Endothelial cell of umbilical vein (primary cell): ENCODE data around the gene CHCHD10. TPM values are rescaled to one million over a fixed set of nuclear protein-coding genes. Genes with fewer than 3 reads are reported as not detected.

ENCODE experiments used
- BruUV-seq: library from RNA; stranded (reverse); fragments of 400-500 nt; replicated peaks from 2 replicates; lab custom pipeline; 2021; lab: Mats Ljungman, UMichigan
- CTCF ChIA-PET: fragments of 300-600, 350-600 bp; sonication (Branson Sonifier 250); formaldehyde crosslinking; loops from one replicate; lab custom pipeline; 2021; ENCODE audit warnings: antibody characterized with exemption, inconsistent platforms; lab: Charles Lee
- POLR2A ChIA-PET: fragments of 300-600, 350-600 bp; sonication (Branson Sonifier 250); formaldehyde crosslinking; loops from one replicate; lab custom pipeline; 2021; ENCODE audit warnings: antibody characterized with exemption, inconsistent platforms; lab: Charles Lee
- DNase-seq: peaks from one replicate; pipeline ENCODE4 v3.0.0-alpha.2; 2011; ENCODE audit warnings: low read depth, low spot score
- FAIRE-seq: peaks from 2 replicates; lab custom pipeline; 2011; peaks lifted over from hg19 to GRCh38; lab: Jason Lieb, UNC
- H2AFZ ChIP-seq: 2 replicates; pipeline ENCODE4 v1.6.0; 2012; ENCODE audit warnings: low read depth, low read length, control low read depth, inconsistent platforms
- H3K27ac ChIP-seq: 2 replicates; pipeline ENCODE4 v1.5.1; 2011; ENCODE audit warnings: low read depth, mild to moderate bottlenecking, control low read depth, low read length, moderate library complexity; ENCODE audit not compliant: insufficient read depth
- H3K27me3 ChIP-seq, 2 experiments: 2 replicates each; pipeline versions ENCODE4 v1.6.0 to v1.6.1; 2011; ENCODE audit warnings: low read length in 2 of 2, mixed read lengths in 1 of 2; ENCODE audit not compliant: control insufficient read depth in 2 of 2, insufficient read depth in 2 of 2
- H3K36me3 ChIP-seq, 2 experiments: 2 replicates in 1 of 2; 3 replicates in 1 of 2; pipeline ENCODE4 v1.5.1; 2011; ENCODE audit warnings: low read length in 2 of 2, mild to moderate bottlenecking in 1 of 2, moderate library complexity in 1 of 2; ENCODE audit not compliant: control insufficient read depth in 2 of 2, insufficient read depth in 2 of 2; ENCODE audit errors: extremely low read depth in 1 of 2
- H3K4me1 ChIP-seq: 3 replicates; pipeline ENCODE4 v1.5.1; 2011; ENCODE audit warnings: mild to moderate bottlenecking, low read length; ENCODE audit not compliant: control insufficient read depth, insufficient read depth; ENCODE audit errors: extremely low read depth
- H3K4me2 ChIP-seq: 2 replicates; pipeline ENCODE4 v1.6.1; 2011; ENCODE audit warnings: low read length, control low read depth, mixed read lengths; ENCODE audit not compliant: insufficient read depth
- H3K4me3 ChIP-seq, 3 experiments: fragments of 200-600 bp in 1 of 3; sonication (generic), shearing (Covaris generic) in 1 of 3; replicated peaks in 1 of 3; 2 replicates each; pipeline ENCODE4 v1.5.1; 2011 to 2016; ENCODE audit warnings: control low read depth in 3 of 3, low read length in 3 of 3, mild to moderate bottlenecking in 2 of 3, inconsistent platforms in 1 of 3, low read depth in 1 of 3, moderate library complexity in 1 of 3; ENCODE audit not compliant: insufficient read depth in 1 of 3
- H3K79me2 ChIP-seq: 2 replicates; pipeline ENCODE4 v1.6.0; 2012; ENCODE audit warnings: low read length, inconsistent platforms; ENCODE audit not compliant: control insufficient read depth, insufficient read depth
- H3K9ac ChIP-seq: replicated peaks from 2 replicates; pipeline ENCODE3; 2011; ENCODE audit warnings: low read length, control low read depth; ENCODE audit not compliant: insufficient read depth; ENCODE audit errors: extremely low read depth
- H3K9me1 ChIP-seq: replicated peaks from 3 replicates; pipeline ENCODE4 v1.6.0; 2011; ENCODE audit warnings: mild to moderate bottlenecking, low read length; ENCODE audit not compliant: control insufficient read depth, insufficient read depth; ENCODE audit errors: extremely low read depth
- H3K9me3 ChIP-seq: replicated peaks from 2 replicates; pipeline ENCODE4 v1.5.1; 2012; ENCODE audit warnings: low read length, inconsistent platforms; ENCODE audit not compliant: control insufficient read depth, insufficient read depth
- H4K20me1 ChIP-seq: replicated peaks from 2 replicates; pipeline ENCODE3; 2011; ENCODE audit warnings: mild to moderate bottlenecking, low read length; ENCODE audit not compliant: control insufficient read depth, insufficient read depth; ENCODE audit errors: extremely low read depth
- CTCF ChIP-seq, 2 donors: IDR thresholded peaks; 1 replicate in 1 of 2; 2 replicates in 1 of 2; pipeline ENCODE4 v1.5.1; 2011; ENCODE audit warnings: low read length in 2 of 2, mild to moderate bottlenecking in 2 of 2, moderate library complexity in 2 of 2, control low read depth in 1 of 2, inconsistent platforms in 1 of 2, low read depth in 1 of 2; ENCODE audit not compliant: insufficient read depth in 1 of 2; ENCODE audit errors: extremely low read depth in 1 of 2
- EZH2 ChIP-seq: IDR thresholded peaks from 2 replicates; pipeline ENCODE4 v1.6.1; 2012; ENCODE audit warnings: borderline replicate concordance, low read depth, mild to moderate bottlenecking, moderate library complexity, low read length, inconsistent platforms; ENCODE audit not compliant: severe bottlenecking
- FOS ChIP-seq: IDR thresholded peaks from 2 replicates; pipeline ENCODE4 v1.6.1; 2011; ENCODE audit warnings: mild to moderate bottlenecking, low read length, moderate library complexity, borderline replicate concordance; ENCODE audit not compliant: insufficient read depth
- GATA2 ChIP-seq: IDR thresholded peaks from 2 replicates; pipeline ENCODE4 v1.7.0; 2011; ENCODE audit warnings: low read depth, mild to moderate bottlenecking, moderate library complexity, mixed read lengths, low read length; ENCODE audit not compliant: insufficient read length, insufficient read depth
- JUN ChIP-seq: IDR thresholded peaks from 2 replicates; pipeline ENCODE4 v1.6.1; 2011; ENCODE audit warnings: borderline replicate concordance, low read depth; ENCODE audit not compliant: insufficient read length, insufficient read depth
- MAX ChIP-seq: IDR thresholded peaks from 2 replicates; pipeline ENCODE4 v1.6.1; 2011; ENCODE audit not compliant: insufficient read depth, insufficient read length
- MYC ChIP-seq: IDR thresholded peaks from one replicate; pipeline ENCODE4 v1.6.1; 2011; ENCODE audit warnings: mild to moderate bottlenecking, low read depth, low read length
- POLR2A ChIP-seq: IDR thresholded peaks from 2 replicates; pipeline ENCODE4 v1.6.1; 2012; ENCODE audit warnings: low read depth, mild to moderate bottlenecking, control low read depth, low read length
- POLR2AphosphoS5 ChIP-seq: IDR thresholded peaks from 2 replicates; pipeline ENCODE4 v1.6.1; 2012; ENCODE audit warnings: low read depth, mild to moderate bottlenecking, control low read depth, low read length, moderate library complexity; ENCODE audit not compliant: insufficient read depth
- dilution Hi-C: fragments of 300-500 bp; cut with MboI; formaldehyde crosslinking; loops from one replicate; pipeline ENCODE4 v1.15.0; 2019; ENCODE audit warnings: low sequenced_read_pairs; ENCODE audit not compliant: extremely low pct_ligation_motif_present
- intact Hi-C: fragments of 100-400 bp; cut with micrococcal nuclease; formaldehyde crosslinking; loops from one replicate; pipeline ENCODE4 v1.10.0; 2022
- polyA plus RNA-seq, 4 experiments: library from polyadenylated mRNA; depleted of rRNA in 3 of 4; stranded (reverse) in 3 of 4; unstranded in 1 of 4; fragments of >200 nt; gene quantifications; 2 replicates each; pipeline versions ENCODE4 v1.2.1 to v1.2.3, GENCODE V29; 2011 to 2012; ENCODE audit warnings: missing spikeins in 1 of 4
- total RNA-seq: library from RNA; stranded (reverse); gene quantifications from 2 replicates; pipeline ENCODE4 v1.2.3, GENCODE V29; 2021

Gene CHCHD10
- total and polyA plus RNA-seq, 2 donors (not counting 3 experiments of a cell fraction or from before 2014, with no cell fraction given) = 28.1 to 75.6 TPM

GRCh38 chr22:23812378-23812777, 44.6 kb upstream of the CHCHD10 start:
- H3K27me3 ChIP-seq = no peaks in the 10 kb centered on the region
- no peaks in the 10 kb centered on the region for H4K20me1 ChIP-seq
- H3K36me3 ChIP-seq = peaks cover 9 to 17% of the 10 kb centered on the region in 2 experiments
- POLR2A ChIA-PET = no interaction called here
- no peak overlapping the region for H2AFZ ChIP-seq
- BruUV-seq = no TSS peak
- CTCF ChIA-PET = interaction anchor here (0.6 to 2.0 kb wide), 3 partner anchors 17 to 43 kb away, joined by 3 to 10 read pairs (median 4); no protein-coding TSS in a partner anchor
- no peak overlapping the region for H3K9ac ChIP-seq
- FAIRE-seq = no peak
- H3K4me1 ChIP-seq = no peaks in the 10 kb centered on the region
- dilution Hi-C loops (no loop called here), intact Hi-C loops (no loop called here)
- no peaks in the 10 kb centered on the region for H3K9me1 ChIP-seq
- no peaks in the 10 kb centered on the region for H3K9me3 ChIP-seq
- H3K4me3 ChIP-seq = no peak overlapping the region
- no peak overlapping the region for H3K4me2 ChIP-seq
- no peak for DNase-seq
- no peaks in the 10 kb centered on the region for H3K79me2 ChIP-seq
- H3K27ac ChIP-seq = no peak overlapping the region
- TF ChIP-seq POLR2A (no peak), CTCF (IDR thresholded peaks at IDR 0.05; ENCODE audit: extremely low read depth in 1 of 2, insufficient read depth in 1 of 2, low read depth in 1 of 2, low read length in 2 of 2) (no peak), MYC (no peak), JUN (no peak), EZH2 (no peak), FOS (no peak), MAX (no peak), POLR2AphosphoS5 (no peak), GATA2 (no peak)
